Right lobe of liver (tissue), 4 donors: Measurements from ENCODE around the gene GRIN3B.

Source experiments
- POLR2A ChIP-seq: fragments of 450-650 bp; IDR thresholded peaks from one replicate; pipeline ENCODE4 v1.6.1; 2017; ENCODE audit warnings: antibody characterized with exemption, mild to moderate bottlenecking
- TF ChIP-seq, protein P1 (sequence below), 4 donors: fragments of 200-600 bp in 3 of 4; fragments of 450-650 bp in 1 of 4; IDR thresholded peaks; one replicate each; pipeline versions ENCODE4 v1.5.1 to v1.8.0; 2016 to 2022; ENCODE audit warnings: antibody characterized with exemption in 4 of 4, mild to moderate bottlenecking in 2 of 4
- donor health status: DM: no; HTN: no; CAD: no.
- donor health status: DM: no; HTN: no; CAD: no.
- donor health status: DM: no; HTN: yes; CAD: no.

DNA sequence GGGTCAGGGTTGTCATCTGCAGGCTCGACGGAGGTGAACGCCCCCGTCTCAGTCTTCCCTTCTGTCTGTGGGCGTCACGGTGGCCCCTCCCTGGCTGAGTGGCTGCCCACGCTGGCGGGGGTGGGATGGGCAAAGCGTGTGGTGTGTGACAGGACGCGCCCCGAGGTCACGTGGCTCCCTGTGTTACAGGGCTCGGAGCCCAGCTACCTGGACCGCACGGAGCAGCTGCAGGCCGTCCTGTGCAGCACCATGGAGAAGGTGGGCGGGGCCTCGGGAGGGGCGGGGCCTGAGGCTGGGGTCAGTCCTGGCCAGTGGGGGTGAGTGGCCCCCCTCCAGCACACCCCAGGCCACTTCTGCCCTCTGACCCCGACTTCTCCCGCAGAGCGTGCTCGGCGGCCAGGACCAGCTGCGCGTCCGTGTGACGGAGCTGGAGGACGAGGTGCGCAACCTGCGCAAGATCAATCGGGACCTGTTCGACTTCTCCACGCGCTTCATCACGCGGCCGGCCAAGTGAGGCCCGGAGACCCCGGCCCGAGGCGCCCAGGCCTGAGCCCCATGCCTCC, 6.3 kb upstream of the GRIN3B start:
- no peak for TF ChIP-seq POLR2A
- TF ChIP-seq, protein P1, sequence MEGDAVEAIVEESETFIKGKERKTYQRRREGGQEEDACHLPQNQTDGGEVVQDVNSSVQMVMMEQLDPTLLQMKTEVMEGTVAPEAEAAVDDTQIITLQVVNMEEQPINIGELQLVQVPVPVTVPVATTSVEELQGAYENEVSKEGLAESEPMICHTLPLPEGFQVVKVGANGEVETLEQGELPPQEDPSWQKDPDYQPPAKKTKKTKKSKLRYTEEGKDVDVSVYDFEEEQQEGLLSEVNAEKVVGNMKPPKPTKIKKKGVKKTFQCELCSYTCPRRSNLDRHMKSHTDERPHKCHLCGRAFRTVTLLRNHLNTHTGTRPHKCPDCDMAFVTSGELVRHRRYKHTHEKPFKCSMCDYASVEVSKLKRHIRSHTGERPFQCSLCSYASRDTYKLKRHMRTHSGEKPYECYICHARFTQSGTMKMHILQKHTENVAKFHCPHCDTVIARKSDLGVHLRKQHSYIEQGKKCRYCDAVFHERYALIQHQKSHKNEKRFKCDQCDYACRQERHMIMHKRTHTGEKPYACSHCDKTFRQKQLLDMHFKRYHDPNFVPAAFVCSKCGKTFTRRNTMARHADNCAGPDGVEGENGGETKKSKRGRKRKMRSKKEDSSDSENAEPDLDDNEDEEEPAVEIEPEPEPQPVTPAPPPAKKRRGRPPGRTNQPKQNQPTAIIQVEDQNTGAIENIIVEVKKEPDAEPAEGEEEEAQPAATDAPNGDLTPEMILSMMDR (IDR thresholded peaks at IDR 0.05): no peak
